ENCODE data around the gene CDH13.

GRCh38 chr16:83743241-83743640 lies 1116.5 kb downstream of the CDH13 start:
- no peak for TF ChIP-seq CTCF (IDR thresholded peaks at IDR 0.05)
- TF ChIP-seq ZFX (IDR thresholded peaks at IDR 0.05; ENCODE audit: borderline replicate concordance): no peak
